Epithelial cell of proximal tubule (primary cell): ENCODE results near the gene ZBTB43. TPM values are rescaled to one million over a fixed set of nuclear protein-coding genes. Genes with fewer than 3 reads are reported as not detected.
"Not testable (repeated sequence)": the region's sequence is repeated elsewhere in the genome, so short reads cannot be mapped to it uniquely, and the experiment has no call there.

Experiments
- DNase-seq: peaks from one replicate; pipeline ENCODE4 v3.0.0-alpha.2; 2011; ENCODE audit warnings: low read depth
- H3K4me3 ChIP-seq: 2 replicates; pipeline ENCODE4 v1.5.1; 2011; ENCODE audit warnings: low read depth, mild to moderate bottlenecking, low read length
- total RNA-seq: library from RNA; depleted of rRNA; stranded (reverse); fragments of >200 nt; gene quantifications from 2 replicates; pipeline ENCODE4 v1.2.3, GENCODE V29; 2015
- TF ChIP-seq, protein P1 (sequence below): conservative IDR thresholded peaks from 2 replicates; pipeline ENCODE4 v1.5.1; 2012; ENCODE audit warnings: low read depth, mild to moderate bottlenecking, low read length

Gene ZBTB43
- total RNA-seq, 1 donor from 2014 or later: 4.3 TPM

DNA sequence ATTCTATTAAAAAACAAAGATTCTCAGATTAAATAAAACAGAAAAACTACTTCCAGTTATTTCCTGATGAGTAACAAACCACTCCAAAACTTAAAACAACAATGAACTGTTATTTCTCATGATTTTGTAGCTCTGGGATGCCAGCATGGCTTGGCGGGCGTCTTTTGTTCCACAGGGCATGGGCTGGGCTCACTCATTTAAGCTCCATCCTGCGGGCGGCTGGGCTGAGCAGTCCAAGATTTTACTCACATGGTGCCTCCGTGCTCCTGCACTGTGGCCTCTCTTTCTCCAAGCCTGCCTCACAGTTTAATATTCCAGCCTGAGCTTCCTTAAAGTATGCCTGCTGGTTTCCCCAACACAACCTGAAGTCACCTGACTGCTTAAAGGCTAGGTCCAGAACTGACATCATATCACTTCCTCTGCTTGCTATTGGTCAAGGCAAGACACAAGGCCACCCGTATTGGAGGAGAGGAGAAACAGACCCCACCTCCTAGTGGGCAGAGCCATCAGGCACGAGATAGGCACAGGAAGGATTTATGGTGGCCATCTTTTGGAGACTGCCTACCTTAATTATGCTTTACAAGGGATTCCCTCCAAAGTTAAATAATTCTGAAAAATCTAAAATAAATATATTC lies 41.6 kb upstream of the ZBTB43 start:
- no peak for DNase-seq
- TF ChIP-seq, protein P1, sequence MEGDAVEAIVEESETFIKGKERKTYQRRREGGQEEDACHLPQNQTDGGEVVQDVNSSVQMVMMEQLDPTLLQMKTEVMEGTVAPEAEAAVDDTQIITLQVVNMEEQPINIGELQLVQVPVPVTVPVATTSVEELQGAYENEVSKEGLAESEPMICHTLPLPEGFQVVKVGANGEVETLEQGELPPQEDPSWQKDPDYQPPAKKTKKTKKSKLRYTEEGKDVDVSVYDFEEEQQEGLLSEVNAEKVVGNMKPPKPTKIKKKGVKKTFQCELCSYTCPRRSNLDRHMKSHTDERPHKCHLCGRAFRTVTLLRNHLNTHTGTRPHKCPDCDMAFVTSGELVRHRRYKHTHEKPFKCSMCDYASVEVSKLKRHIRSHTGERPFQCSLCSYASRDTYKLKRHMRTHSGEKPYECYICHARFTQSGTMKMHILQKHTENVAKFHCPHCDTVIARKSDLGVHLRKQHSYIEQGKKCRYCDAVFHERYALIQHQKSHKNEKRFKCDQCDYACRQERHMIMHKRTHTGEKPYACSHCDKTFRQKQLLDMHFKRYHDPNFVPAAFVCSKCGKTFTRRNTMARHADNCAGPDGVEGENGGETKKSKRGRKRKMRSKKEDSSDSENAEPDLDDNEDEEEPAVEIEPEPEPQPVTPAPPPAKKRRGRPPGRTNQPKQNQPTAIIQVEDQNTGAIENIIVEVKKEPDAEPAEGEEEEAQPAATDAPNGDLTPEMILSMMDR: no peak
- H3K4me3 ChIP-seq: no peak overlapping the region

DNA sequence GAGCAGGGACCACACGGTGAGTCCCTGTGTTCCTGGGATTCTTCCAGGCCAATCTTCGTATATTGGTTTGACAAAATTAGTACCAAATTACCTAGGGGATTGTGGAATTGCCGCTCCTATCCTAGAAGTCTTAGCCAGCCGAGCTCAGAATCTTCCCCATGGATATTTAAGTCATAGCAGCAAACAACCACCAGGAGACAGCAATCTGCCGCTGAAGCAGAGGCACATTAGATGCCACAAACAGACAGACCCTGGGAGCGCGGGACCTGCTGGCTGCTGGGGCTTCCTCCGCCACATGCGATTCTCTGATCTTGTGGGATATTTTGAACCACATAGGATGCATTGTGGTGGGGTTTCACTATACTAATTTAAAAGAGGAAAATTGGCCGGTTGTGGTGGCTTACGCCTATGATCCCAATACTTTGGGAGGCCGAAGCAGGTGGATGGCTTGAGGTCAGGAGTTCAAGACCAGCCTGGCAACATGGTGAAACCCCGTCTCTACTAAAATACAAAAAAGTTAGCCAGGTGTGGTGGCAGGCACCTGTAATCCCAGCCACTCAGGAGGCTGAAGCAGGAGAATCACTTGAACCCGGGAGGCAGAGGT lies 31.7 kb upstream of the ZBTB43 start:
- no peak overlapping the region for H3K4me3 ChIP-seq
- TF ChIP-seq, protein P1: peak; percentile 59

DNA sequence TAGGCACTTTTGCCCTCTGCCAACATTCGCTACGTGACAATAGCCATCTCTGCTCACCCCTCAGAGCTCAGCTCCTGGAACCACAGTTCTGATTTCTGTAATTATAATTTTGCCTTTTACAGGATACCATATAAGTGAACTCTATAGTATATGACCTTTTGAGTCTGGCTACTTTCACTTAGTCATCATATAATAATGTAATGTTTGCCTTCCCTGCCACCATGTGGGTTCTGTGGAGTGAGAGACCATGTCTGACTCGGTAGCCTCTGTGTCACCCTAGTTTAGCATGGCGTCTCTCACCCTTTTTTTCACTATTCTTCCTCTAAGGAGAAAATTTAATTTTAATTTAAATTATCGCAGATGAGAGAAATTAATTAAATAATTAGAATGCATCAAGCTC lies 28.9 kb upstream of the ZBTB43 start:
- TF ChIP-seq, protein P1: no peak
- no peak overlapping the region for H3K4me3 ChIP-seq
- DNase-seq: no peak

More for the DNA sequence above, 31.7 kb upstream of the ZBTB43 start:
- no peak for DNase-seq

DNA sequence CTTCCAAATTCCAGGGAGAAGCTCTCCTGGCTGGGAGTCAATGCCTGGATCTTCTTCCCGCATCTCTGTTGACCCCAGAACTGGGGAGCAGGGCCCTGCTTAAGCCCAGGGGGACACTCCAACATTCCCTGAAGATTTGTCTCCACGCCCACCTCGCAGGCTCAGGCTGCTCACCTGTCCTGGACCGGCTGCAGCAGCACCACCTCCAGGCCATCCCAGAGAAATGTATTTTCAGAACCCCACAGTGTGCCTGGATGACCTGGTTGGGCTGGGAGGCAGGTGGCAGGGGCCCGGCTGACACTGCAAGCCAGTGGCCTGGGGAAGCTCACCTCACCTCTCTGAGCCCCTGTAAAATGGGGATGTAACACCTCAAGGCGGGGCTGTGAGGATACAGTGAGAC lies 27.1 kb upstream of the ZBTB43 start:
- H3K4me3 ChIP-seq: no peak overlapping the region
- TF ChIP-seq, protein P1: peak; percentile 56
- DNase-seq: no peak

DNA sequence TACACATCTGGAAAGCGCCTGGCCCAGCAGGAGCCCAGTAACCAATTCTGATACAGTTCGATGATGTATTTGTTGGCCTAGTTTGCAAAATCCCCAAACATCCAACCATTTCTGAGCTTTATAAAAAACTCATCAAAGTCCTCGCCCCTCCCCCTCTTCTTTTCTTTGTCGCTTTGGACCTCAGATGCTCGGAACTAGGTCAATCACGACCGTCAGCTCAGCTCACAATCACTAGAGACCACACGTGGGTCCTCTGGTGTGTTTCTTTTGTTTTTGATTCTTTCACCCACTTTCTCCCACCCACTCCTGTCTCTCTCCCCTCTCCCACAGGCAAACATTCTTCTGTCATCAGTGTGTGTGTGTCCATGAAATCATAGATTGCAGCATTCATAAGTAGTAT lies 26.7 kb upstream of the ZBTB43 start:
- DNase-seq: no peak
- TF ChIP-seq, protein P1: no peak
- no peak overlapping the region for H3K4me3 ChIP-seq

DNA sequence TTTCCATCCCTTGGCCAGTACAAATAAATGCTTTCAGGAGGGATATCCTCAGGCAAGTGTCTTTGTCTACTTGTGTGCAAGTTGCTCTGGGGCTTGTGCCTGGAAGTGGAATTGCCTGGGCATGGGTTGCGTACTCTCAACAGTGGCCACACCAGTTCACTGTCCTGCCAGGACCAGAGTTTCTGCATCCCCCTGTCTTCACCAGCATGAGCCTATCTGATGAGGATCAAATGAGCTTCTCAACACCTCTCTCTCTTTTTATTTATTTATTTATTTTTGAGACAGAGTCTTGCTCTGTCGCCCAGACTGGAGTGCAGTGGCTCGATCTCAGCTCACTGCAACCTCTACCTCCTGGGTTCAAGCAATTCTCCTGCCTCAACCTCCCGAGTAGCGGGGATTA lies 26.1 kb upstream of the ZBTB43 start:
- DNase-seq: not testable (repeated sequence)

DNA sequence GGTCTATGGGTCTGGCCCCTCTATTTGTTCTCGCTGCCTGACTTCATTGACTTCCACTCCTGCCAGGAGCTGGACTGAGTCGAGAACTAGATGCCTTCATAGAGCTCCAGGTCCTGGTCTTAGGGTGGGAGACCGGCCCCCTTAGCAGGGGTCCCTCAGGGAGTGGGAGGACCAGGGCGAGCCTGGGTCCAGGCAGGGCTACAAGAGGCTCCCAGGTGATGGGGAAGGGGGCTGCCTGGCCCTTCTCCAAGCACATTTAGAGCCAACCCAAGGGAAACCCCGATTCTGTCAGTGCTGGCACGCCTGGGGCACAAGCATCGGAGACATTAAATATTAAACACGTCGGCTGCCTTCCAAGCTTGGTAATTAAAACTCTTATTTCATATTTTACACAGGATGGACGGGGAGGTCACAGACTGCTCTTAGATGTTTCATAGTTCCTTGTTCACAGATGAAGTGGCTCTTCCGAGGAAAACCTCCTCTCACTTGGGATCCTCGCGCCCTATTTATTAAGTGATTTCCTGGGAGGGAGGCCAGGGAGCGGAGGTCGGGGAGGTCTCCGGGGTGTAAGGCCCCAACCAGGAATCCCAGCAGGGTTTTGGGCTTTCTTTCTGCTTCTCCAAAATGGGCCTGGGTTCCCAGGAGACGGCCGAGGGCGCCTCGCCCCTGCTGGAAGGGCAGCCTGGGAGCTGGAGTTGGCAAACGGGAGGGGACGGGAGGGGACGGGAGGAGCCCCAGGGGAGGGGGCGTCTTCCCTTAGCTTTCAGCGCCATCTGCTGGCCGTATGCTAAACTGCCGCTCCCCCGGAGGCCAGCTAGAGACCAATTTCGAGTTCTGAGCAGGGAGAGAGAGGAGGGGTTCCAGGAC lies 23.4 kb upstream of the ZBTB43 start:
- peak overlapping the region; percentile 32 for H3K4me3 ChIP-seq
- DNase-seq: no peak
- TF ChIP-seq, protein P1: peak; percentile 81

More for the DNA sequence above, 26.1 kb upstream of the ZBTB43 start:
- H3K4me3 ChIP-seq: not testable (repeated sequence)
